GM21737 (cell line): ENCODE data around the gene ASNS.
"Not testable (repeated sequence)": the region's sequence is repeated elsewhere in the genome, so short reads cannot be mapped to it uniquely, and the experiment has no call there.

ENCODE experiments used
- ATAC-seq: cut with Tn5 transposase; IDR thresholded peaks from one replicate; pipeline ENCODE4 v1.9.1; 2021; ENCODE audit warnings: mild to moderate bottlenecking, moderate library complexity; ENCODE audit not compliant: unreplicated experiment

ASNS gene

GRCh38 chr7:97872025-97872669 is at the start of gene ASNS:
ASNS (minus strand) TSS chr7:97872408; CDS start chr7:97869156, 3,252 bp downstream.
- peak; percentile 100 for ATAC-seq

- not testable (repeated sequence) for ATAC-seq
These were observed 49.0 kb upstream of the ASNS start for GRCh38 chr7:97921254-97921653.

DNA sequence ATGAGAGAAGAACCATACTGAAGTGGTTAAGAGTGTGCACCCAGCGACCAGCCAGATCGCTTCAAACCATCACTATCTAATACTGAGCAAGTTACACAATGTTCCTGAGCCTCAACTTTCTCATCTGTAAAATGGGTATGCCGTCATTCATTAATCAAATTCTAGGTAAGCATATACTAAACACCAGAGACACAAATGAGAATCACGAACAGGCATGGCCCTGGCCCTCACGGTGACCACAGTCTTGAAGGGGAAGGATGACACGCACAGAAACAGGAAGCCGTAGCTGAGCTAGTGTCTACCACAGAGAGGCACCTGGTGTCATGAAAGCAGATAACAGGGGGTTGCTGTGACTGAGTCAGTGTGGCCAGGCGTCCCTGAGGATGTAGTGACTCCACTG is 43.1 kb upstream of the ASNS start:
- not testable (repeated sequence) for ATAC-seq

- not testable (repeated sequence) for ATAC-seq
These were observed 40.1 kb upstream of the ASNS start for GRCh38 chr7:97912294-97912693.

- not testable (repeated sequence) for ATAC-seq
These were observed 24.7 kb upstream of the ASNS start for GRCh38 chr7:97896893-97897292.

- ATAC-seq, result not testable (repeated sequence)
These were observed 19.5 kb upstream of the ASNS start for GRCh38 chr7:97891721-97892120.

GRCh38 chr7:97879527-97879926 is 7.3 kb upstream of the ASNS start:
- not testable (repeated sequence) for ATAC-seq

DNA sequence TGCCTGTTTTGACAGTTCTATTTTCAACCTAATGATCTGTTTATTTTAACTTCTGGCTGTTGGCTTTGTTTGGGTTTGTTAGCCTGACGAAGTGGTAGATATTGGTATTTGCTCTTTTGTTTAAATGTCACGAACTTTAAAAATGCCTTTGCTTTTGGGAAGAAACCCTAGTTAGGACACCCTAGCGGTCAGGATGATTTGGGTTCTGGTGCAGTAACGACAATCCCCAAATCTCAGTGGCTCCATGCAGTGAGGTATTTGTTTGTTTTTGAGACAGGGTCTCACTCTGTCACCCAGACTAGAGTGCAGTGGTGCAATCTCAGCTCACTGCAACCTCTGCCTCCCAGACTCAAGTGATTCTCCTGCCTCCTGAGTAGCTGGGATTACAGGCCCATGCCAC is 2.7 kb upstream of the ASNS start:
- ATAC-seq, result not testable (repeated sequence)

DNA sequence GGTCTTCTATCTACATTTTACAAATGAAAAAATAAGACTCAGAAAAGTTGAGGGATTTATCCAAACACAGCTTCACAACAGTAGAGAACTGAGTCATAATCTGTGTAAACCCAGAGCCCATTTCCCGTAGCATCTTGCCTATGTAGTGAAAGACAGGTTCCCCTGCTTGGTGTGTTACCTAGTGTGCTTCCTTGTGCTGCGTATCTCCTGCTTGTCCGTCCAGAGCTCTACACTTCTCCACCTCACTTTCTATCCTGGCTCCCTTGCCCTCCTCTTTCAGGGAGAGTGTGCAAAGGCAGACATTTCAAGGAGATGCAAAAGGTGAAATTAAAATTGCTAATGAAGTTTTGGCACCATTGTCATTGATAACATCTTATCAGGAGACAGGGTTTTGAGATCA is 1.4 kb upstream of the ASNS start:
- no peak for ATAC-seq

DNA sequence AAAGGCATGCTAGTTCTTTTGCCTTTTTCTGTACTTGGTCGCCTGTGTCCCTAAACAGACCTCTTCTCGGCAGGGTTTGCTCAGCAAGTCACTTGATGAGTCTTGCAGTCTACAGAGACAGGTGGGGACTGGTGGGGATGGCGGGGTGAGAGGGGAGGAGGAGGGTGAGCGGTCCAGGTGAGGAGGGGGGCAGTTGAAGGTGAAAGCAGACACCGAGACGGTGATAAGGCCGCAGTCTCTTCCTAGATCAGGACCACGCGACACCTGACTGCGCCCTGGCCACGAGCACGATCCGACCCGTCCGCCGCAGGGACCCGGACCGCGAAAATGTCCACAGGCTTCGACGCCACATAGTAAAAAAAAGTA is 566 bp downstream of the ASNS start:
- no peak for ATAC-seq

DNA sequence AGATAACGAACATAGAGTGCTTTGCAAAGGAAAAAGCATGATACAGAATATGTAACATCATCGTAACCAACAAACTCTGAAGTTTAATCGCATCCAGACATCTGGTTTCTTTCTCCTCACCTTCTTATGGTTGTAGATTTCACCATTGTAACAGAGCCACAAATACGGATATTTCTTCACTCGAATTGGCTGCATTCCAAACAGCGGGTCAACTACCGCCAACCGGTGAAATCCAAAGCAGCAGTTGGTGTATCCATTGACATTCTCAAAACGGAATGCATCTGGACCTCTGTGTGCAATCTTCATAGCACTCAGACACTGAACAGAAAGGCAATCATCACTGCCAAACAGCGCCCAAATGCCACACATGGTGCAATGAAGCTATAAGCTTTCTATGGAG is 3.4 kb downstream of the ASNS start:
- ATAC-seq, result no peak

GRCh38 chr7:97868314-97868713 is 3.9 kb downstream of the ASNS start:
- ATAC-seq, result no peak

- no peak for ATAC-seq
These were observed 7.1 kb downstream of the ASNS start for GRCh38 chr7:97865104-97865503.

- ATAC-seq, result no peak
These were observed 12.5 kb downstream of the ASNS start for GRCh38 chr7:97859606-97860204.

- no peak for ATAC-seq
These were observed 14.0 kb downstream of the ASNS start for GRCh38 chr7:97858221-97858620.

DNA sequence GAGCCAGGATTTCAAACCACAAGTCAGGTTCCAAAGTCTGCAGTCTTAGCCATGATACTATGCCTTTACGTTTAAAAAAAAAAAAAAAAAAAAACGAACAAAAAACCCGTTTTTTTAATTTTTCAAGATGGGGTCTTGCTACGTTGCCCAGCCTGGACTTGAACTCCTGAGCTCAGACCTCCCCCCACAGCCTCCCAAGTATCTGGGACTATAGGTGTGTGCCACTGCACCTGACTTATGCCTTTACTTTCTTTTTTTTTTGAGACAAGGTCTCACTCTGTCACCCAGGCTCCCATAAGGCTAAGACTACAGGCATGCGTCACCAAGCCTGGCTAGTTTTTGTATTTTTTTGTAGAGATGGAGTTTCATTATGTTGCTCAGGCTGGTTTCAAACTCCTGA is 14.7 kb downstream of the ASNS start:
- ATAC-seq, result no peak

- ATAC-seq, result no peak
These were observed 20.5 kb downstream of the ASNS start for GRCh38 chr7:97851683-97852082.

DNA sequence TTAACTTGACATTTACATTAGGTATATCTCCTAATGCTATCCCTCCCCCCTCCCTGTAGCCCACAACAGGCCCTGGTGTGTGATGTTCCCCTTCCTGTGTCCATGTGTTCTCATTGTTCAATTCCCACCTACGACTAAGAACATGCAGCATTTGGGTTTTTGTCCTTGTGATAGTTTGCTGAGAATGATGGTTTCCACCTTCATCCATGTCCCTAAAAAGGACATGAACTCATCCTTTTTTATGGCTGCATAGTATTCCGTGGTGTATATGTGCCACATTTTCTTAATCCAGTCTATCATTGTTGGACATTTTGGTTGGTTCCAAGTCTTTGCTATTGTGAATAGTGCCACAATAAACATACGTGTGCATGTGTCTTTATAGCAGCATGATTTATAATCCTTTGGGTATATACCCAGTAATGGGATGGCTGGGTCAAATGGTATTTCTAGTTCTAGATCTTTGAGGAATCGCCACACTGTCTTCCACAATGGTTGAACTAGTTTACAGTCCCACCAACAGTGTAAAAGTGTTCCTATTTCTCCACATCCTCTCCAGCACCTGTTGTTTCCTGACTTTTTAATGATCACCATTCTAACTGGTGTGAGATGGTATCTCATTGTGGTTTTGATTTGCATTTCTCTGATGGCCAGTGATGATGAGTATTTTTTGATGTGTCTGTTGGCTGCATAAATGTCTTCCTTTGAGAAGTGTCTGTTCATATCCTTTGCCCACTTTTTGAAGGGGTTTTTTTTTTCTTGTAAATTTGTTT is 21.8 kb downstream of the ASNS start:
- not testable (repeated sequence) for ATAC-seq

DNA sequence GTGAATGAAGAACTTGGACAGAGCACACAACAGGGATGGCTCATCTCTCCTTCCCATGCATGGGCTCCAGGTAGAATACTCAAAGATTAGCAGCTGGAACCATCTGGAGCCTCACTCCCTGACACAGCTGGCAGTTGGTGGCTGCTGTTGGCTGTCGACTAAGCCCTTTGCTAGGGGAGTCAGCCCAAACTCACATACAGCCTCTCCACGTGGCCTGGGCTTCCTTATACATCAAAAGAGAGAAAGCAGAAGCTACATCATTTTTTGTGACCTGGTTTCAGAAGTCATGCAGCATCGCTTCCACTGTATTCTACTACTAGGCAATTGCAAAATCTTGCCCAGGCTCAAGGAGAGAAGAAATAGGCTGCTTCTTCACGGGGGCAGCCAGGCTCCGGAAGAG is 24.4 kb downstream of the ASNS start:
- ATAC-seq, result no peak

GRCh38 chr7:97846945-97847344 is 25.3 kb downstream of the ASNS start:
- no peak for ATAC-seq

DNA sequence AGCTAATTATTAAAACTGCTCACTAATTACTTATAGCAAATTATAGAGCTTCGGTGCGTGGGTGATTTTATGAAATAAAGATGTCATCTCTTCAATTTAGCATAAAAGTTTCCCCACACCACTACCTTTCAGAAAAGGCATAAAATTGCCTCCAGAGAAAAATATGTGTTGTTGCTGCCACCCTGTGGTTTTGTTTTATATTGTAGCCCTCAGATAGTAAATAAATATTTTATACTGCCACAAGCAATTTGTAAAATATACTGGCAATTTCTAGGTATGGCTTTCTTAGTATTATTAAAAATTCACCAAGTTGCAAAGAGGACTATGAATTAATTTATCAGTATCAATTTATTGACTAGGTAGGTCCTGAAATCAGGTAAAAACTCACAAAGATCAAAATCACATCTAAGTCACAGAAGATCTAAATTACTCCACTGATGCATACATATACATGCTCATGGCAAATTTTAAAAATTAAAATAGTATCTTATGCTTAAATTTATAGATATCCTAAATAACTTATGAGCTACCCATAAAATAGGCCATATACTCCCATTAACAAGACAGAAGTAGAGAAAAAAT is 26.5 kb downstream of the ASNS start:
- ATAC-seq, result no peak

DNA sequence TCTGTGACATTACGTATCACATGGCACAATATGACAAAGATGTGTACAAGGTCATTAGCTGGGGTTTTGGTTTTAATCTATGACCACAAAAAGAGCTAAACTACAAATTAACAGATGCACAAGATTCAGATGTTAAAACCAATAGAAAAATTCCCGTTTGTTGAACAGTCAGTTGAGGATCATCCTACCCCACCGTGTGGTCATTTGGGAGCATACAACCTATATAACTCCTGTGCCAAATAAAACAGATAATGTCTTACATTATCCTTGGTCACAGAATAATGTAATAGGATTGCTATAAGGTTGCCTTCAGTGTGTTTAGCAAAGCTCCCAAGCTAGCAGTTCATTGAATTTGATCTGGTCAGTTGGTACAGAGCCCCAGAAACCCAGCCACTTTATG is 28.2 kb downstream of the ASNS start:
- ATAC-seq, result no peak
